Stimulated activated CD8-positive, alpha-beta memory T cell treated with anti-CD3 and anti-CD28 coated beads, Interleukin-7, amount 100 ng/mL, for 1 hour (primary cell): ENCODE measurements around the gene TRAM1L1.

Experiments used
- DNase-seq, 2 donors: peaks; one replicate each; pipeline ENCODE4 v3.0.0-alpha.2; 2020; ENCODE audit warnings: low read depth in 2 of 2

Gene TRAM1L1

GRCh38 chr4:117084866-117085701 lies at the start of gene TRAM1L1:
Gene TRAM1L1, minus strand, starts transcription at chr4:117085576. Its CDS starts 183 bp downstream, at chr4:117085393.
- no peak for DNase-seq

- DNase-seq, result no peak
These were observed 49.0 kb upstream of the TRAM1L1 start for GRCh38 chr4:117134386-117134785.

- no peak for DNase-seq
These were observed 11.5 kb upstream of the TRAM1L1 start for GRCh38 chr4:117096886-117097285.

GRCh38 chr4:117096462-117096861 lies 11.1 kb upstream of the TRAM1L1 start:
- DNase-seq, result no peak

GRCh38 chr4:117093571-117093970 lies 8.2 kb upstream of the TRAM1L1 start:
- DNase-seq, result no peak

GRCh38 chr4:117077760-117078159 lies 7.6 kb downstream of the TRAM1L1 start:
- DNase-seq, result no peak

GRCh38 chr4:117068120-117068519 lies 17.3 kb downstream of the TRAM1L1 start:
- DNase-seq, result no peak

GRCh38 chr4:117063961-117064696 lies 21.2 kb downstream of the TRAM1L1 start:
- DNase-seq, result no peak

- no peak for DNase-seq
These were observed 42.4 kb downstream of the TRAM1L1 start for GRCh38 chr4:117042962-117043361.
